RWPE2 (cell line): ENCODE measurements around the gene ARL3.
"Not testable (repeated sequence)": the region's sequence is repeated elsewhere in the genome, so short reads cannot be mapped to it uniquely, and the experiment has no call there.

ENCODE experiments used
- ATAC-seq: fragments of 200-7000 bp; cut with Tn5 transposase; 3 replicates; pipeline ENCODE4 v1.9.1; 2021; ENCODE audit warnings: low read depth
- DNase-seq: peaks from one replicate; pipeline ENCODE4 v3.0.0-alpha.2; 2020; ENCODE audit warnings: low spot score
- H3K27ac ChIP-seq: fragments of 450-650 bp; 2 replicates; pipeline ENCODE4 v1.5.1; 2017; ENCODE audit warnings: mild to moderate bottlenecking; ENCODE audit not compliant: poor library complexity, severe bottlenecking
- H3K27me3 ChIP-seq: fragments of 250-450 bp; sonication (Bioruptor Pico); 2 replicates; pipeline ENCODE4 v1.5.1; 2021; ENCODE audit warnings: mild to moderate bottlenecking, moderate library complexity; ENCODE audit not compliant: insufficient read depth, poor library complexity, severe bottlenecking
- H3K36me3 ChIP-seq: fragments of 250-450 bp; sonication (Bioruptor Pico); 2 replicates; pipeline ENCODE4 v1.5.1; 2020; ENCODE audit warnings: low read depth, mild to moderate bottlenecking, moderate library complexity
- H3K4me1 ChIP-seq: fragments of 250-450 bp; sonication (Bioruptor Pico); 2 replicates; pipeline ENCODE4 v1.5.1; 2021; ENCODE audit warnings: mild to moderate bottlenecking, moderate library complexity; ENCODE audit not compliant: insufficient read depth, poor library complexity, severe bottlenecking
- H3K4me3 ChIP-seq: fragments of 250-450 bp; sonication (Bioruptor Pico); 2 replicates; pipeline ENCODE4 v1.5.1; 2021; ENCODE audit warnings: mild to moderate bottlenecking, moderate library complexity; ENCODE audit not compliant: severe bottlenecking
- H3K9me3 ChIP-seq: fragments of 250-450 bp; sonication (Bioruptor Pico); 2 replicates; pipeline ENCODE4 v1.5.1; 2021; ENCODE audit warnings: mild to moderate bottlenecking, moderate library complexity; ENCODE audit not compliant: severe bottlenecking
- CTCF ChIP-seq: fragments of 450-650 bp; IDR thresholded peaks from one replicate; pipeline ENCODE4 v1.5.1; 2017; ENCODE audit warnings: mild to moderate bottlenecking, moderate library complexity; ENCODE audit not compliant: poor library complexity, severe bottlenecking

ARL3 gene

GRCh38 chr10:102759497-102760210 is 45.5 kb upstream of the ARL3 start:
- Histone ChIP-seq H3K27ac (no peak overlapping the region), H3K4me3 (no peak overlapping the region), H3K27me3 (no peaks in the 10 kb centered on the region), H3K9me3 (no peaks in the 10 kb centered on the region), H3K4me1 (peaks cover 9% of the 10 kb centered on the region), H3K36me3 (0 out of 2 replicates have a peak, but pooled peaks cover 4% of the 10 kb centered on the region)
- ATAC-seq, result no peak
- no peak for TF ChIP-seq CTCF
- DNase-seq, result no peak

- H3K4me1 ChIP-seq, H3K9me3 ChIP-seq, DNase-seq, H3K4me3 ChIP-seq, H3K36me3 ChIP-seq, ATAC-seq, H3K27me3 ChIP-seq, H3K27ac ChIP-seq: not testable (repeated sequence)
Observed at GRCh38 chr10:102758933-102759262, 44.7 kb upstream of the ARL3 start.

GRCh38 chr10:102758240-102758932 is 44.2 kb upstream of the ARL3 start:
- Histone ChIP-seq H3K27me3 (no peaks in the 10 kb centered on the region), H3K27ac (no peak overlapping the region), H3K36me3 (0 out of 2 replicates have a peak, but pooled peaks cover 4% of the 10 kb centered on the region), H3K4me1 (peaks cover 4% of the 10 kb centered on the region), H3K4me3 (no peak overlapping the region), H3K9me3 (no peaks in the 10 kb centered on the region)
- TF ChIP-seq CTCF, result no peak
- no peak for DNase-seq
- ATAC-seq, result no peak

GRCh38 chr10:102757323-102757722 is 43.1 kb upstream of the ARL3 start:
- Histone ChIP-seq H3K4me3 (no peak overlapping the region), H3K27ac (no peak overlapping the region), H3K27me3 (no peaks in the 10 kb centered on the region), H3K9me3 (no peaks in the 10 kb centered on the region), H3K36me3 (0 out of 2 replicates have a peak, but pooled peaks cover 4% of the 10 kb centered on the region), H3K4me1 (peaks cover 4% of the 10 kb centered on the region)
- no peak for DNase-seq
- no peak for ATAC-seq
- TF ChIP-seq CTCF, result no peak

GRCh38 chr10:102753718-102754117 is 39.5 kb upstream of the ARL3 start:
- no peaks in the 10 kb centered on the region for H3K9me3 ChIP-seq
- no peak overlapping the region for H3K4me3 ChIP-seq
- peak; percentile 3 for TF ChIP-seq CTCF
- DNase-seq, result no peak
- H3K36me3 ChIP-seq, result 0 out of 2 replicates have a peak, but pooled peaks cover 4% of the 10 kb centered on the region
- ATAC-seq, result no peak
- H3K27ac ChIP-seq, result peak overlapping the region; percentile 27
- H3K27me3 ChIP-seq, result no peaks in the 10 kb centered on the region
- peaks cover 4% of the 10 kb centered on the region for H3K4me1 ChIP-seq
